ENCODE results near the gene HMGB1. TPM values are rescaled to one million over a fixed set of nuclear protein-coding genes. Genes with fewer than 3 reads are reported as not detected.

HMGB1 gene
- total RNA-seq, 4 donors from 2014 or later = 223 to 629 (median 402) TPM

DNA sequence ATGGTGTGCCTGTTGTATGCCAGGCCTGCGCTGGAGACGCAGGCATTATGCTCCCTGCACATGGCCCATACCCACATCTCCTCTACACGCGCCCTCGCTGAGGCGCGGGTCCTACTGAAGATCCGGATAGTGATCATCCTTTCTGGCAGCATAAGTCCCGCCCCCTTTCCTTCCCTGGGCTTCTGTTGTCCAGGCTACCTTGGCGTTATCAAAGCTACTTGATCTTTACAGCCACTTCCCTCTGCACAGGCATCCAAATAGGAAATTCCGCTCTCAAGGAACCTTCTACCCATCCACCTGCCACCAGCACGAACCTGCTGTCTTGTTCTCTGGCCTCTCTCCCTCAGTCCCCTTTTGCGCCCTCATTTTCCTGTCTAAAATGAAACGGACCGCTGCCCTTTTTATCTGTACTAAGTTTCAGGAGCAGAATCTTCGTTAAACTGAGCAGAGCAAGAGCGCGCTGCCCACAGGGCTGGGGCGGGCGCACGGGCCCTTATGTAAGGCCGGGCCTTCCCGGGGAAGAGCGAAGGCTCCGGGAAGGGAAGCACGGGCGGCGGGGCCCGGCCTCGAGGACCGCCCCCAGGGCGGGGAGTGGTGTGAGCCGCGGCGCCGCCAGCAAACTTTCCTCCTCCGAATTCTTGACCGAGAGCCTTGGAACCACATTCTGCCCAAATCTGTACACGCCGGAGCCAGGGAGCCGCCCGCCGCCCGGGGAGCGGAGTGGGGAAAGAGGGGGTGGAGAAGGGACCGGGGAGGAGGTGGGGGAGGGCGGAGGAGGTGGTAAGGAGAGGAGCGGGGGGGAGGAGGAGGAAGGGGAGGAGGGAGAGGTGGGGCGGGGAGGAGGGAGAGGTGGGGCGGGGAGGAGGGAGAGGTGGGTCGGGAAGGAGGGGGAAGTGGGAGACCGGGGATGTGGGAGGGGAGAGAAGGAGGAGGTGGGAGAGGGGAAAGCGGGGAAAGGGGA lies 44.4 kb downstream of the HMGB1 start:
- DNase-seq = peak; percentile 93 to 94
- Histone ChIP-seq H3K36me3 (no peaks in the 10 kb centered on the region), H3K9me3 (no peaks in the 10 kb centered on the region), H3K27me3 (no peaks in the 10 kb centered on the region), H3K27ac (peak overlapping the region; percentile 97 to 98), H3K4me3 (peak overlapping the region; percentile 49 to 58), H3K4me1 (peaks cover 0 to 9% of the 10 kb centered on the region in 2 donors)
- intact Hi-C loops (cut with DNase I; ENCODE audit: low total_unique reads) = loop anchor here (5.0 kb wide), 1 partner anchor 829 kb away; no protein-coding TSS in a partner anchor
- peak; percentile 70 to 75 for TF ChIP-seq POLR2A (IDR thresholded peaks at IDR 0.05)
- TF ChIP-seq, protein P1, sequence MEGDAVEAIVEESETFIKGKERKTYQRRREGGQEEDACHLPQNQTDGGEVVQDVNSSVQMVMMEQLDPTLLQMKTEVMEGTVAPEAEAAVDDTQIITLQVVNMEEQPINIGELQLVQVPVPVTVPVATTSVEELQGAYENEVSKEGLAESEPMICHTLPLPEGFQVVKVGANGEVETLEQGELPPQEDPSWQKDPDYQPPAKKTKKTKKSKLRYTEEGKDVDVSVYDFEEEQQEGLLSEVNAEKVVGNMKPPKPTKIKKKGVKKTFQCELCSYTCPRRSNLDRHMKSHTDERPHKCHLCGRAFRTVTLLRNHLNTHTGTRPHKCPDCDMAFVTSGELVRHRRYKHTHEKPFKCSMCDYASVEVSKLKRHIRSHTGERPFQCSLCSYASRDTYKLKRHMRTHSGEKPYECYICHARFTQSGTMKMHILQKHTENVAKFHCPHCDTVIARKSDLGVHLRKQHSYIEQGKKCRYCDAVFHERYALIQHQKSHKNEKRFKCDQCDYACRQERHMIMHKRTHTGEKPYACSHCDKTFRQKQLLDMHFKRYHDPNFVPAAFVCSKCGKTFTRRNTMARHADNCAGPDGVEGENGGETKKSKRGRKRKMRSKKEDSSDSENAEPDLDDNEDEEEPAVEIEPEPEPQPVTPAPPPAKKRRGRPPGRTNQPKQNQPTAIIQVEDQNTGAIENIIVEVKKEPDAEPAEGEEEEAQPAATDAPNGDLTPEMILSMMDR (IDR thresholded peaks at IDR 0.05) = no peak

DNA sequence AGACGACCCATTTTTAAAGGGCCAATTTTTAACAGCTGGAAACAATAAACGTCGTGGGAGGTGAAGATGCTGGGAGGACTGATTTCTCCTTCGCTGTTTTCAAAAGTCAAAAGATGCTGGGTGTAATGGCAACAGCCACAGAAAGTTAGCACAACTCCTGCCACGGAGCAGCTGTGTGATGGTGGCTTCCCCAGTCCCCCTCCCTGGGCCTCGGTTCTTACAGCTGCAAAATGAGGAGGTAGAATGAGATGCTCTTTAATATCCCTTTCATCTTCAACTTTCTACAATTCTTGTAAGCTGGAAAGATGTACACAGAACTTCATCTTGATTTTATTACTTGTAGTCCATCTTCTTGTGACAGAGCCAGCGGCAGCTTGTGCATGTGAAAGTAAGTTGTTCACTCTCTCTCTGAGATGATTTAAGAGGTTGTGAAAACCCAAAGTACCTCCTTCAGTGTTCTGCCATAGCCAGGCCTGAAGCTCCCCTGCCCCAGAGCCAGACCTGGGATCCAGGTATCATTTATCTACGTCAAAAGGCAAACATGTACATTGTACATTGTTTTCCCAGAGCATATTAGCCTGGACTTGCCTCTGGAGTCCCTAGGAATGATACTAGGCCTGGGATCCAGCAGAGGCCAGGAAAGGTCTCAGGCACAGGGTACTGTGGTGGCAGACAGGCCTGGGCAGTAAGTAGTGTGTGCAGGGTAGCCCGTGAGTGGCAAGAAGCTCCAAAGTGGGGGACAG lies 46.8 kb downstream of the HMGB1 start:
- Histone ChIP-seq H3K27ac (peak overlapping the region; percentile 97 to 98), H3K36me3 (no peaks in the 10 kb centered on the region), H3K27me3 (no peaks in the 10 kb centered on the region), H3K4me3 (no peak overlapping the region), H3K9me3 (no peaks in the 10 kb centered on the region), H3K4me1 (peaks cover 0 to 9% of the 10 kb centered on the region in 2 donors)
- peak in 1 of 2 donors; percentile 55 for DNase-seq
- intact Hi-C loops (cut with DNase I; ENCODE audit: low total_unique reads) = no loop called here
- TF ChIP-seq, protein P1 (IDR thresholded peaks at IDR 0.05) = no peak
- TF ChIP-seq POLR2A (IDR thresholded peaks at IDR 0.05) = no peak

DNA sequence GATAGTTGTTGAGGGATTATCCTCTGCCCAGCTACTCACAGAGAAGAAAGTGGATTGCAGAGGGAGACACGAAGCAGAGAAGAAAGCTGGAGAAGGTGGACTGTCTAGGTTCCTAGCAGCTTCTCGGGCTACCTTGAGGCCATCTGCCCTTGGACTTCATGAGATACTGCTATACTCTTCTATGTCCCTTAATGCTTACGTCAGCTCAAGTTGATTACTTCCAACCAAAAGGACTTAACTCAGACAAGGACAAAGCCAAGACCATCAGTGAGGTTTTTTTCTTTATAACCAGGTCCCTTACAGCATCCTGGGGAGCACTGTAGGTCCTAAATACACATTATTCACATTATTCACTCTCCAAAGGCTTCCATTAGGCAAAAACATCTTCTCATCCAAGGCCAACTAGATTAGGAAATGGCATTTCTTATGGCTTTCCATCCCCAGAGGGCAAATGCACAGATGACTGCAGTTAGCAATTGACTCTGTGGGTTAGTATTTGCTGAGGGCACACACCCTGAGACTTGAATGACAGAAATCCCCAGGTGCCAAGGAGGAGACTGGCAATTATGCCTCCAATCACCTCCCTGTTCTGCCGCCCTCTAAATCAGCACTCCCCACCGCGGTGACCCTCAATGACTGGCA lies 47.5 kb downstream of the HMGB1 start:
- no peak overlapping the region for H3K4me3 ChIP-seq
- H3K4me1 ChIP-seq = peaks cover 0 to 9% of the 10 kb centered on the region in 2 donors
- no peaks in the 10 kb centered on the region for H3K27me3 ChIP-seq
- peak overlapping the region; percentile 97 to 98 for H3K27ac ChIP-seq
- no peaks in the 10 kb centered on the region for H3K36me3 ChIP-seq
- no peaks in the 10 kb centered on the region for H3K9me3 ChIP-seq
- no peak for DNase-seq
- intact Hi-C loops (cut with DNase I; ENCODE audit: low total_unique reads) = no loop called here
- TF ChIP-seq, protein P1 (IDR thresholded peaks at IDR 0.05) = no peak
- no peak for TF ChIP-seq POLR2A (IDR thresholded peaks at IDR 0.05)

DNA sequence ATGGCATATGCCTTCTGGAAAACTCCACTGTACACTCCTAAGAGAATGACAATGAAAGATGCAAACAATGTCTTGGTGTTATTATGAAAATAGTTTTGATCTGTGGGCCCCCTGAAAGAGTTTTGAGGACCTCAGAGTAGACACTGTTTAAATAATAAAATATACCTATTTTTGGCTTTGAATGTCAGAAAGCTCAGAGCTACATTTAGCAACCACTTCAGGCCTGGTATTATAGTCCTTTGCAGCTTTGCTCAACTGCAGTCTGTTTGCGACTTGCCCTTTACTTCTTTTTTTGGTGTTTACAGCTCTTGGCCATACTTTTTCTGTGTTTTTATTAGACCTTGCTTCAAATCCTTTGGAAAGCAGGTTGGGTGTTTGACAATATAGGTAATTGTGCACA lies 49.3 kb downstream of the HMGB1 start:
- no peak for TF ChIP-seq POLR2A (IDR thresholded peaks at IDR 0.05)
- TF ChIP-seq, protein P1 (IDR thresholded peaks at IDR 0.05) = no peak
- intact Hi-C loops (cut with DNase I; ENCODE audit: low total_unique reads) = no loop called here

More for the DNA sequence above, 49.3 kb downstream of the HMGB1 start:
- H3K9me3 ChIP-seq = no peaks in the 10 kb centered on the region
- H3K4me1 ChIP-seq = peaks cover 0 to 9% of the 10 kb centered on the region in 2 donors
- DNase-seq = no peak
- H3K27me3 ChIP-seq = no peaks in the 10 kb centered on the region
- no peaks in the 10 kb centered on the region for H3K36me3 ChIP-seq
- no peak overlapping the region for H3K27ac ChIP-seq
- no peak overlapping the region for H3K4me3 ChIP-seq

All from uterus (tissue), 4 donors.